GM23338 (cell line): ENCODE results near the gene KRTAP2-4.
"Not testable (repeated sequence)": the region's sequence is repeated elsewhere in the genome, so short reads cannot be mapped to it uniquely, and the experiment has no call there.

ENCODE experiments used
- ETS1 ChIP-seq: IDR thresholded peaks from 2 replicates; pipeline ENCODE4 v1.6.1; 2016; ENCODE audit warnings: antibody characterized with exemption
- EZH2 ChIP-seq: fragments of 200-600 bp; sonication (generic); IDR thresholded peaks from one replicate; pipeline ENCODE4 v1.8.0; 2017; ENCODE audit warnings: antibody characterized with exemption, mild to moderate bottlenecking, low read depth; ENCODE audit not compliant: unreplicated experiment
- POLR2AphosphoS5 ChIP-seq: IDR thresholded peaks from 2 replicates; pipeline ENCODE4 v1.6.1; 2016; ENCODE audit warnings: antibody characterized with exemption, low read depth
- TF ChIP-seq, protein P1 (sequence below), 2 experiments: fragments of 200-600 bp in 1 of 2; sonication (generic) in 1 of 2; conservative IDR thresholded peaks; 2 replicates each; pipeline versions ENCODE4 v1.5.1 to v1.6.1; 2016 to 2017; ENCODE audit warnings: antibody characterized with exemption in 2 of 2, low read depth in 2 of 2, mild to moderate bottlenecking in 2 of 2, moderate library complexity in 1 of 2

DNA sequence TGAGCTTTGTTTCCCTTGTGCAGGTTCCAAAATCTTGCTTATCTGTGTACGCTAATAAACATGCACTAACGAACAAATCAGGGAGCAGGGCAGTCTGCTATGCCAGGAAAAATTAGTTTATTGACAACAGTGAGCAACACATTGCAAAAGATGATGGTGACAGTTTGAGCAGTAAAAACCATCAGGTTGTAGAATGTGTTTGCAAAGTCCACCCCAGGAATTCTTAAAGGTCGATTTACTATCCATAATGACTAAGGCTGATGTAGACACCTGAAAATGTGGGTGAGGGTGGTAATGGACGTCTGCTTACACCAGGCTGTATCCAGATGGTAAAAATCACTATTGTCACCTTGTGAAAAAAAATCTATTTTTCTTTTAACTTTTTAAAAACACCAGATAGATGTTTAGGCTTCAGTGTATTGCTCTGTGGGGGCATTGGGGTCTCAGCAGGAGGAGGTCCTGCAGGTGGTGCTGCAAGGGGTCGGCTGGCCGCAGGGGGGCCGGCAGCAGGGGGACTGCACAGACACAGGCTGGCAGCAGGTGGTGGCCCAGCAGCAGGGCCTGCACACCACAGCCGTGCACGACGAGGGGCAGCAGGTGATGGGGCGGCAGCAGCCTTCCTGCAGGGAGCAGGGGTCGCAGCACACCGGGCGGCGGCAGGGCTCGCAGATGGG lies 526 bp downstream of the KRTAP2-4 start:
- TF ChIP-seq, protein P1, sequence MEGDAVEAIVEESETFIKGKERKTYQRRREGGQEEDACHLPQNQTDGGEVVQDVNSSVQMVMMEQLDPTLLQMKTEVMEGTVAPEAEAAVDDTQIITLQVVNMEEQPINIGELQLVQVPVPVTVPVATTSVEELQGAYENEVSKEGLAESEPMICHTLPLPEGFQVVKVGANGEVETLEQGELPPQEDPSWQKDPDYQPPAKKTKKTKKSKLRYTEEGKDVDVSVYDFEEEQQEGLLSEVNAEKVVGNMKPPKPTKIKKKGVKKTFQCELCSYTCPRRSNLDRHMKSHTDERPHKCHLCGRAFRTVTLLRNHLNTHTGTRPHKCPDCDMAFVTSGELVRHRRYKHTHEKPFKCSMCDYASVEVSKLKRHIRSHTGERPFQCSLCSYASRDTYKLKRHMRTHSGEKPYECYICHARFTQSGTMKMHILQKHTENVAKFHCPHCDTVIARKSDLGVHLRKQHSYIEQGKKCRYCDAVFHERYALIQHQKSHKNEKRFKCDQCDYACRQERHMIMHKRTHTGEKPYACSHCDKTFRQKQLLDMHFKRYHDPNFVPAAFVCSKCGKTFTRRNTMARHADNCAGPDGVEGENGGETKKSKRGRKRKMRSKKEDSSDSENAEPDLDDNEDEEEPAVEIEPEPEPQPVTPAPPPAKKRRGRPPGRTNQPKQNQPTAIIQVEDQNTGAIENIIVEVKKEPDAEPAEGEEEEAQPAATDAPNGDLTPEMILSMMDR (conservative IDR thresholded peaks at IDR 0.05; ENCODE audit: low read depth in 2 of 2): not testable (repeated sequence)
- not testable (repeated sequence) for TF ChIP-seq ETS1, EZH2, POLR2AphosphoS5
